ENCODE measurements around the gene NKIRAS1.

GRCh38 chr3:23944007-23944783, 27.4 kb upstream of the NKIRAS1 start:
- TF ChIP-seq CTCF (IDR thresholded peaks at IDR 0.05; ENCODE audit: low read depth, low read length) (no peak), EZH2phosphoT487 (IDR thresholded peaks at IDR 0.05; ENCODE audit: low read depth) (no peak)
